ENCODE data around the gene CHST13. TPM values are rescaled to one million over a fixed set of nuclear protein-coding genes. Genes with fewer than 3 reads are reported as not detected.

CHST13 gene
- total and polyA plus RNA-seq, 11 donors, result 0.07 to 2.3 (median 0.37) TPM; not detected in 1

GRCh38 chr3:126547721-126548120 lies 23.8 kb downstream of the CHST13 start:
- DNase-seq (peak in 1 of 5 donors; percentile 4), ATAC-seq (no peak)
- TF ChIP-seq POLR2A (IDR thresholded peaks at IDR 0.05), result no peak
- no peak for TF ChIP-seq CTCF (IDR thresholded peaks at IDR 0.05)
- H3K36me3 ChIP-seq, result no peaks in the 10 kb centered on the region
- intact Hi-C loops (cut with DNase I), result no loop called here
- H3K9me3 ChIP-seq, result no peaks in the 10 kb centered on the region
- H3K4me3 ChIP-seq, result no peak overlapping the region
- peaks cover 0 to 3% (median 0%) of the 10 kb centered on the region in 12 donors for H3K4me1 ChIP-seq
- no peak overlapping the region for H3K27ac ChIP-seq
- H3K27me3 ChIP-seq, result peaks cover 0 to 10% (median 2%) of the 10 kb centered on the region in 9 donors
- 72 to 86% (median 82%) methylated on average over 1 of the region's 1 CpG for WGBS, 4 donors

GRCh38 chr3:126548556-126549466 lies 24.9 kb downstream of the CHST13 start:
- WGBS, 4 donors, result 58 to 67% (median 62%) methylated on average over 9 of the region's 9 CpGs
- DNase-seq (peak; percentile 5 to 40 (median 7)), ATAC-seq (no peak)
- no peak overlapping the region for H3K4me3 ChIP-seq
- no peaks in the 10 kb centered on the region for H3K36me3 ChIP-seq
- H3K27ac ChIP-seq, result no peak overlapping the region
- H3K4me1 ChIP-seq, result peaks cover 0 to 3% (median 0%) of the 10 kb centered on the region in 12 donors
- intact Hi-C loops (cut with DNase I), result no loop called here
- TF ChIP-seq POLR2A (IDR thresholded peaks at IDR 0.05) (no peak), CTCF (IDR thresholded peaks at IDR 0.05) (no peak)
- peaks cover 0 to 4% (median 0%) of the 10 kb centered on the region in 9 donors for H3K27me3 ChIP-seq
- no peaks in the 10 kb centered on the region for H3K9me3 ChIP-seq

- ATAC-seq (peak in 1 of 4 donors; percentile 40), DNase-seq (peak in 3 of 5 donors; percentile 12 to 39 (median 18))
- intact Hi-C loops (cut with DNase I), result no loop called here
- no peak overlapping the region for H3K4me3 ChIP-seq
- WGBS, 4 donors, result 62 to 71% (median 68%) methylated on average over 12 of the region's 12 CpGs
- H3K4me1 ChIP-seq, result peaks cover 0 to 3% (median 0%) of the 10 kb centered on the region in 12 donors
- TF ChIP-seq CTCF (IDR thresholded peaks at IDR 0.05) (no peak), POLR2A (IDR thresholded peaks at IDR 0.05) (no peak)
- peaks cover 0 to 4% (median 0%) of the 10 kb centered on the region in 9 donors for H3K27me3 ChIP-seq
- no peaks in the 10 kb centered on the region for H3K36me3 ChIP-seq
- no peaks in the 10 kb centered on the region for H3K9me3 ChIP-seq
- H3K27ac ChIP-seq, result no peak overlapping the region
These were observed 26.0 kb downstream of the CHST13 start for GRCh38 chr3:126549861-126550487.

GRCh38 chr3:126550488-126551051 lies 26.6 kb downstream of the CHST13 start:
- Histone ChIP-seq H3K27ac (no peak overlapping the region), H3K36me3 (no peaks in the 10 kb centered on the region), H3K27me3 (peaks cover 0 to 4% (median 0%) of the 10 kb centered on the region in 9 donors), H3K4me3 (no peak overlapping the region), H3K4me1 (peaks cover 0 to 3% (median 0%) of the 10 kb centered on the region in 12 donors), H3K9me3 (no peaks in the 10 kb centered on the region)
- intact Hi-C loops (cut with DNase I), result no loop called here
- DNase-seq, result peak in 2 of 5 donors; percentile 23 to 47
- peak in 1 of 4 donors; percentile 32 for ATAC-seq
- TF ChIP-seq POLR2A (IDR thresholded peaks at IDR 0.05) (no peak), CTCF (IDR thresholded peaks at IDR 0.05) (no peak)
- 71 to 86% (median 79%) methylated on average over 6 to 11 of the region's 11 CpGs for WGBS, 4 donors
